HCT116 (cell line): Measurements from ENCODE around the gene REG3G. TPM values are rescaled to one million over a fixed set of nuclear protein-coding genes. Genes with fewer than 3 reads are reported as not detected.

Experiments used
- ATAC-seq: fragments of 200-7000 bp; cut with Tn5 transposase; 2 replicates; pipeline ENCODE4 v1.9.1; 2020; ENCODE audit warnings: mild to moderate bottlenecking, moderate library complexity
- BruUV-seq: library from RNA; stranded (reverse); fragments of 400-500 nt; replicated peaks from 2 replicates; lab custom pipeline; 2021; lab: Mats Ljungman, UMichigan
- CTCF ChIA-PET: fragments of 300-600 bp; sonication (Branson Sonifier 250); formaldehyde crosslinking; loops from one replicate; lab custom pipeline; 2021; ENCODE audit warnings: antibody characterized with exemption; lab: Charles Lee
- POLR2A ChIA-PET: fragments of 300-600, 350-600 bp; sonication (Branson Sonifier 250); formaldehyde crosslinking; loops from one replicate; lab custom pipeline; 2021; ENCODE audit warnings: antibody characterized with exemption; lab: Charles Lee
- RAD21 ChIA-PET, 2 experiments: fragments of 300-600 bp; sonication (Branson Sonifier 250); formaldehyde crosslinking; loops; one replicate each; lab custom pipeline; 2023; ENCODE audit warnings: low total read pairs in 2 of 2; ENCODE audit not compliant: uncharacterized antibody in 2 of 2, unreplicated experiment in 2 of 2, low non-redundant PET in 1 of 2; lab: Charles Lee
- DNase-seq: peaks from one replicate; pipeline ENCODE4 v3.0.0-alpha.2; 2010; ENCODE audit warnings: low read depth, low spot score
- H2AFZ ChIP-seq: fragments of 200-600 bp; shearing (Covaris generic), sonication (generic); 2 replicates; pipeline ENCODE4 v1.6.1; 2017; ENCODE audit warnings: low read depth, mixed run types, mixed read lengths, antibody characterized with exemption, low read length; ENCODE audit not compliant: poor library complexity, severe bottlenecking
- H3K27ac ChIP-seq: 2 replicates; pipeline ENCODE4 v1.5.1; 2012; ENCODE audit warnings: low read depth, low read length
- H3K27me3 ChIP-seq: fragments of 200-600 bp; sonication (generic); 2 replicates; pipeline ENCODE4 v1.6.1; 2016; ENCODE audit warnings: mixed run types, low read length, mixed read lengths; ENCODE audit not compliant: insufficient read depth
- H3K36me3 ChIP-seq, 2 experiments: fragments of 200-500 bp in 1 of 2; fragments of 200-600 bp in 1 of 2; sonication (Bioruptor generic) in 1 of 2; sonication (generic) in 1 of 2; 2 replicates each; pipeline versions ENCODE4 v1.5.1 to v1.6.1; 2014 to 2016; ENCODE audit warnings: low read length in 2 of 2, inconsistent platforms in 1 of 2, mixed read lengths in 1 of 2, mixed run types in 1 of 2; ENCODE audit not compliant: insufficient read depth in 2 of 2, control insufficient read depth in 1 of 2
- H3K4me1 ChIP-seq, 2 experiments: fragments of 200-600 bp in 1 of 2; sonication (generic) in 1 of 2; 2 replicates each; pipeline versions ENCODE4 v1.5.1 to v1.6.1; 2012 to 2017; ENCODE audit warnings: low read length in 2 of 2, inconsistent platforms in 1 of 2, mild to moderate bottlenecking in 1 of 2, mixed read lengths in 1 of 2, mixed run types in 1 of 2, moderate library complexity in 1 of 2; ENCODE audit not compliant: insufficient read depth in 2 of 2, control insufficient read depth in 1 of 2
- H3K4me2 ChIP-seq: fragments of 200-600 bp; sonication (generic); 2 replicates; pipeline ENCODE4 v1.6.1; 2017; ENCODE audit warnings: mixed run types, low read length, mixed read lengths
- H3K4me3 ChIP-seq, 2 experiments: fragments of 200-600 bp in 1 of 2; sonication (generic) in 1 of 2; replicated peaks in 1 of 2; 2 replicates each; pipeline ENCODE4 v1.5.1; 2011 to 2016; ENCODE audit warnings: low read length in 2 of 2, control low read depth in 1 of 2, low read depth in 1 of 2, mild to moderate bottlenecking in 1 of 2, mixed read lengths in 1 of 2, mixed run types in 1 of 2
- H3K79me2 ChIP-seq: fragments of 200-600 bp; sonication (generic); 2 replicates; pipeline ENCODE4 v1.6.1; 2017; ENCODE audit warnings: mild to moderate bottlenecking, mixed run types, low read length, moderate library complexity, mixed read lengths; ENCODE audit not compliant: insufficient read depth
- H3K9ac ChIP-seq: fragments of 200-600 bp; sonication (generic); 2 replicates; pipeline ENCODE4 v1.6.1; 2016; ENCODE audit warnings: low read length, mixed read lengths
- H3K9me2 ChIP-seq: fragments of 200-600 bp; sonication (generic), shearing (Covaris generic); 2 replicates; pipeline ENCODE4 v1.6.1; 2017; ENCODE audit warnings: mixed run types, mild to moderate bottlenecking, moderate library complexity; ENCODE audit not compliant: insufficient read depth
- H3K9me3 ChIP-seq, 2 experiments: fragments of 200-500 bp in 1 of 2; fragments of 200-600 bp in 1 of 2; sonication (Bioruptor generic) in 1 of 2; sonication (generic) in 1 of 2; 2 replicates each; pipeline ENCODE4 v1.6.1; 2014 to 2017; ENCODE audit warnings: low read length in 2 of 2, mixed read lengths in 2 of 2, inconsistent platforms in 1 of 2, low read depth in 1 of 2, mild to moderate bottlenecking in 1 of 2, mixed run types in 1 of 2, moderate library complexity in 1 of 2; ENCODE audit not compliant: control insufficient read depth in 1 of 2, insufficient read depth in 1 of 2
- H4K20me1 ChIP-seq: fragments of 200-600 bp; sonication (generic), shearing (Covaris generic); 2 replicates; pipeline ENCODE4 v1.6.1; 2017; ENCODE audit warnings: mixed run types, mild to moderate bottlenecking, moderate library complexity; ENCODE audit not compliant: insufficient read depth
- CEBPB ChIP-seq: IDR thresholded peaks from 2 replicates; pipeline ENCODE4 v1.6.1; 2012; ENCODE audit warnings: low read depth
- EGR1 ChIP-seq: IDR thresholded peaks from 2 replicates; pipeline ENCODE4 v1.6.1; 2012; ENCODE audit warnings: low read depth
- ELF1 ChIP-seq: IDR thresholded peaks from 2 replicates; pipeline ENCODE4 v1.6.1; 2012; ENCODE audit warnings: low read depth, borderline replicate concordance
- EZH2 ChIP-seq: fragments of 200-600 bp; sonication (generic); IDR thresholded peaks from 2 replicates; pipeline ENCODE4 v1.6.1; 2017; ENCODE audit warnings: antibody characterized with exemption, mixed run types
- FOSL1 ChIP-seq: IDR thresholded peaks from 2 replicates; pipeline ENCODE4 v1.6.1; 2012; ENCODE audit warnings: low read depth
- JUND ChIP-seq: IDR thresholded peaks from 2 replicates; pipeline ENCODE4 v1.6.1; 2012
- POLR2AphosphoS5 ChIP-seq: IDR thresholded peaks from 2 replicates; pipeline ENCODE4 v1.6.1; 2011; ENCODE audit warnings: mild to moderate bottlenecking, low read depth, low read length, moderate library complexity
- RAD21 ChIP-seq: IDR thresholded peaks from 2 replicates; pipeline ENCODE4 v1.6.1; 2012; ENCODE audit warnings: low read depth, mild to moderate bottlenecking
- SIN3A ChIP-seq: IDR thresholded peaks from 2 replicates; pipeline ENCODE4 v1.6.1; 2012; ENCODE audit warnings: low read depth
- SP1 ChIP-seq: IDR thresholded peaks from 2 replicates; pipeline ENCODE4 v1.6.1; 2012; ENCODE audit warnings: low read depth
- SRF ChIP-seq: IDR thresholded peaks from 2 replicates; pipeline ENCODE4 v1.6.1; 2012; ENCODE audit warnings: low read depth
- TCF7L2 ChIP-seq: IDR thresholded peaks from 2 replicates; pipeline ENCODE4 v1.7.0; 2011; ENCODE audit warnings: borderline replicate concordance, inconsistent platforms; ENCODE audit not compliant: insufficient read depth, insufficient read length; ENCODE audit errors: extremely low read depth
- YY1 ChIP-seq: IDR thresholded peaks from 2 replicates; pipeline ENCODE4 v1.6.1; 2011; ENCODE audit warnings: low read length, low read depth, moderate library complexity, mild to moderate bottlenecking; ENCODE audit not compliant: insufficient replicate concordance; ENCODE audit errors: extremely low read depth
- ZNF274 ChIP-seq: fragments of 200-500 bp; sonication (Bioruptor generic); IDR thresholded peaks from 2 replicates; pipeline ENCODE4 v1.6.1; 2014; ENCODE audit warnings: mild to moderate bottlenecking, low read depth, low read length, inconsistent platforms
- intact Hi-C: fragments of 100-400 bp; cut with micrococcal nuclease; formaldehyde crosslinking; loops from 2 replicates; pipeline ENCODE4 v1.10.0; 2022
- total RNA-seq: library from RNA; stranded (reverse); gene quantifications from one replicate; pipeline ENCODE4 v1.2.1, GENCODE V29; 2021; ENCODE audit not compliant: unreplicated experiment
- TF ChIP-seq, protein P1 (sequence below): IDR thresholded peaks from 2 replicates; pipeline ENCODE4 v1.6.1; 2011; ENCODE audit warnings: mild to moderate bottlenecking, low read length, moderate library complexity; ENCODE audit not compliant: insufficient replicate concordance; ENCODE audit errors: extremely low read depth
- TF ChIP-seq, protein P2 (sequence below), 3 experiments: fragments of 200-600 bp in 1 of 3; sonication (generic) in 1 of 3; IDR thresholded peaks in 2 of 3; conservative IDR thresholded peaks in 1 of 3; 2 replicates each; pipeline ENCODE4 v1.5.1; 2012 to 2017; ENCODE audit warnings: low read depth in 2 of 3, low read length in 2 of 3, antibody characterized with exemption in 1 of 3, borderline replicate concordance in 1 of 3, control low read depth in 1 of 3, mild to moderate bottlenecking in 1 of 3, mixed read lengths in 1 of 3, mixed run types in 1 of 3, moderate library complexity in 1 of 3; ENCODE audit not compliant: insufficient read depth in 1 of 3
- TF ChIP-seq, protein P3 (sequence below): IDR thresholded peaks from 2 replicates; pipeline ENCODE4 v1.6.1; 2012
- TF ChIP-seq, protein P4 (sequence below): IDR thresholded peaks from 2 replicates; pipeline ENCODE4 v1.6.1; 2012
- TF ChIP-seq, protein P5 (sequence below): IDR thresholded peaks from 2 replicates; pipeline ENCODE4 v1.6.1; 2012; ENCODE audit warnings: low read depth

Gene REG3G
- total RNA-seq, 1 experiment from 2014 or later: 0.86 TPM

DNA sequence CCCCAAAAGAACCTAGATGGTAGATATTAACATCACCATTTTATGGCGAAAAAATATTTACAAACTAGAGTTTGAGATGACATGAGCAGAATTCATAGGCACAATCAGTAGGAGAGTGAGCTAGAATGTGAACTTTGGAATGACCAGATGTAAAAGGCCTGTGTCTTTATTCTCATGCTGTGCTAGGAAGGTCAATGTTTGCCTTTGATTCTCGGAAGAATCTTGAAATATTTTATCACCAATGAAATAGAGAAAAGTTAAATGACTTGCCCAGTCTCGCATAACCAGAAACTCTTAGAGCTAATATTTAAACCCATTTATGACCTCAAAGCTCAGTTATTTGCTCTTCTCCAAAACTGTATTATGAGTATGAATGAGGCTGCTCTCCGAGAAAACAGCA, 9.2 kb upstream of the REG3G start:
- H3K9me3 ChIP-seq: peaks cover 4 to 11% of the 10 kb centered on the region in 2 experiments; a peak in 3 of 4 replicates
- no peak overlapping the region for H3K27ac ChIP-seq
- no peaks in the 10 kb centered on the region for H3K9me2 ChIP-seq
- BruUV-seq: no TSS peak
- H3K79me2 ChIP-seq: no peaks in the 10 kb centered on the region
- H3K4me2 ChIP-seq: no peak overlapping the region
- H3K4me1 ChIP-seq: no peaks in the 10 kb centered on the region
- DNase-seq (no peak), ATAC-seq (no peak)
- ChIA-PET RAD21 (no interaction called here), POLR2A (no interaction called here)
- intact Hi-C loops: no loop called here
- no peak overlapping the region for H2AFZ ChIP-seq
- no peak overlapping the region for H3K9ac ChIP-seq
- H3K27me3 ChIP-seq: no peaks in the 10 kb centered on the region
- TF ChIP-seq ZNF274 (no peak), TCF7L2 (no peak), SP1 (no peak), JUND (no peak), ELF1 (no peak), EZH2 (no peak), YY1 (no peak), EGR1 (no peak), FOSL1 (no peak), SIN3A (no peak), RAD21 (no peak), POLR2AphosphoS5 (no peak), SRF (no peak), CEBPB (no peak)
- TF ChIP-seq, protein P1, sequence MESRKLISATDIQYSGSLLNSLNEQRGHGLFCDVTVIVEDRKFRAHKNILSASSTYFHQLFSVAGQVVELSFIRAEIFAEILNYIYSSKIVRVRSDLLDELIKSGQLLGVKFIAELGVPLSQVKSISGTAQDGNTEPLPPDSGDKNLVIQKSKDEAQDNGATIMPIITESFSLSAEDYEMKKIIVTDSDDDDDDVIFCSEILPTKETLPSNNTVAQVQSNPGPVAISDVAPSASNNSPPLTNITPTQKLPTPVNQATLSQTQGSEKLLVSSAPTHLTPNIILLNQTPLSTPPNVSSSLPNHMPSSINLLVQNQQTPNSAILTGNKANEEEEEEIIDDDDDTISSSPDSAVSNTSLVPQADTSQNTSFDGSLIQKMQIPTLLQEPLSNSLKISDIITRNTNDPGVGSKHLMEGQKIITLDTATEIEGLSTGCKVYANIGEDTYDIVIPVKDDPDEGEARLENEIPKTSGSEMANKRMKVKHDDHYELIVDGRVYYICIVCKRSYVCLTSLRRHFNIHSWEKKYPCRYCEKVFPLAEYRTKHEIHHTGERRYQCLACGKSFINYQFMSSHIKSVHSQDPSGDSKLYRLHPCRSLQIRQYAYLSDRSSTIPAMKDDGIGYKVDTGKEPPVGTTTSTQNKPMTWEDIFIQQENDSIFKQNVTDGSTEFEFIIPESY: no peak
- TF ChIP-seq, protein P2, sequence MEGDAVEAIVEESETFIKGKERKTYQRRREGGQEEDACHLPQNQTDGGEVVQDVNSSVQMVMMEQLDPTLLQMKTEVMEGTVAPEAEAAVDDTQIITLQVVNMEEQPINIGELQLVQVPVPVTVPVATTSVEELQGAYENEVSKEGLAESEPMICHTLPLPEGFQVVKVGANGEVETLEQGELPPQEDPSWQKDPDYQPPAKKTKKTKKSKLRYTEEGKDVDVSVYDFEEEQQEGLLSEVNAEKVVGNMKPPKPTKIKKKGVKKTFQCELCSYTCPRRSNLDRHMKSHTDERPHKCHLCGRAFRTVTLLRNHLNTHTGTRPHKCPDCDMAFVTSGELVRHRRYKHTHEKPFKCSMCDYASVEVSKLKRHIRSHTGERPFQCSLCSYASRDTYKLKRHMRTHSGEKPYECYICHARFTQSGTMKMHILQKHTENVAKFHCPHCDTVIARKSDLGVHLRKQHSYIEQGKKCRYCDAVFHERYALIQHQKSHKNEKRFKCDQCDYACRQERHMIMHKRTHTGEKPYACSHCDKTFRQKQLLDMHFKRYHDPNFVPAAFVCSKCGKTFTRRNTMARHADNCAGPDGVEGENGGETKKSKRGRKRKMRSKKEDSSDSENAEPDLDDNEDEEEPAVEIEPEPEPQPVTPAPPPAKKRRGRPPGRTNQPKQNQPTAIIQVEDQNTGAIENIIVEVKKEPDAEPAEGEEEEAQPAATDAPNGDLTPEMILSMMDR (IDR thresholded peaks at IDR 0.05 in 2 of 3, conservative IDR thresholded peaks at IDR 0.05 in 1 of 3; ENCODE audit: borderline replicate concordance in 1 of 3, insufficient read depth in 1 of 3, low read depth in 2 of 3, low read length in 2 of 3): no peak
- TF ChIP-seq, protein P3, sequence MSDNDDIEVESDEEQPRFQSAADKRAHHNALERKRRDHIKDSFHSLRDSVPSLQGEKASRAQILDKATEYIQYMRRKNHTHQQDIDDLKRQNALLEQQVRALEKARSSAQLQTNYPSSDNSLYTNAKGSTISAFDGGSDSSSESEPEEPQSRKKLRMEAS: no peak
- TF ChIP-seq, protein P4, sequence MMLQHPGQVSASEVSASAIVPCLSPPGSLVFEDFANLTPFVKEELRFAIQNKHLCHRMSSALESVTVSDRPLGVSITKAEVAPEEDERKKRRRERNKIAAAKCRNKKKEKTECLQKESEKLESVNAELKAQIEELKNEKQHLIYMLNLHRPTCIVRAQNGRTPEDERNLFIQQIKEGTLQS: no peak
- TF ChIP-seq, protein P5, sequence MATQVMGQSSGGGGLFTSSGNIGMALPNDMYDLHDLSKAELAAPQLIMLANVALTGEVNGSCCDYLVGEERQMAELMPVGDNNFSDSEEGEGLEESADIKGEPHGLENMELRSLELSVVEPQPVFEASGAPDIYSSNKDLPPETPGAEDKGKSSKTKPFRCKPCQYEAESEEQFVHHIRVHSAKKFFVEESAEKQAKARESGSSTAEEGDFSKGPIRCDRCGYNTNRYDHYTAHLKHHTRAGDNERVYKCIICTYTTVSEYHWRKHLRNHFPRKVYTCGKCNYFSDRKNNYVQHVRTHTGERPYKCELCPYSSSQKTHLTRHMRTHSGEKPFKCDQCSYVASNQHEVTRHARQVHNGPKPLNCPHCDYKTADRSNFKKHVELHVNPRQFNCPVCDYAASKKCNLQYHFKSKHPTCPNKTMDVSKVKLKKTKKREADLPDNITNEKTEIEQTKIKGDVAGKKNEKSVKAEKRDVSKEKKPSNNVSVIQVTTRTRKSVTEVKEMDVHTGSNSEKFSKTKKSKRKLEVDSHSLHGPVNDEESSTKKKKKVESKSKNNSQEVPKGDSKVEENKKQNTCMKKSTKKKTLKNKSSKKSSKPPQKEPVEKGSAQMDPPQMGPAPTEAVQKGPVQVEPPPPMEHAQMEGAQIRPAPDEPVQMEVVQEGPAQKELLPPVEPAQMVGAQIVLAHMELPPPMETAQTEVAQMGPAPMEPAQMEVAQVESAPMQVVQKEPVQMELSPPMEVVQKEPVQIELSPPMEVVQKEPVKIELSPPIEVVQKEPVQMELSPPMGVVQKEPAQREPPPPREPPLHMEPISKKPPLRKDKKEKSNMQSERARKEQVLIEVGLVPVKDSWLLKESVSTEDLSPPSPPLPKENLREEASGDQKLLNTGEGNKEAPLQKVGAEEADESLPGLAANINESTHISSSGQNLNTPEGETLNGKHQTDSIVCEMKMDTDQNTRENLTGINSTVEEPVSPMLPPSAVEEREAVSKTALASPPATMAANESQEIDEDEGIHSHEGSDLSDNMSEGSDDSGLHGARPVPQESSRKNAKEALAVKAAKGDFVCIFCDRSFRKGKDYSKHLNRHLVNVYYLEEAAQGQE: no peak
- TF ChIP-seq, all 23 proteins: peak for 0
- H4K20me1 ChIP-seq: no peaks in the 10 kb centered on the region
- no peaks in the 10 kb centered on the region for H3K36me3 ChIP-seq
- no peak overlapping the region for H3K4me3 ChIP-seq
- CTCF ChIA-PET: no interaction called here
